GM10248 (cell line): Measurements from ENCODE around the gene CAPN13.
A peak's percentile ranks its signal among the peaks of the same experiment; 100 is the strongest.

ENCODE experiments used
- CTCF ChIA-PET: fragments of 300-600 bp; sonication (Branson Sonifier 250); formaldehyde crosslinking; extraction: SDS; loops from one replicate; lab custom pipeline; 2021; ENCODE audit warnings: antibody characterized with exemption; lab: Yijun Ruan, JAX
- POLR2A ChIA-PET: fragments of 350-650 bp; sonication (Branson Sonifier 250); formaldehyde crosslinking; extraction: SDS; loops from one replicate; lab custom pipeline; 2020; ENCODE audit warnings: antibody characterized with exemption; lab: Yijun Ruan, JAX
- DNase-seq: peaks from one replicate; pipeline ENCODE4 v3.0.0; 2012; ENCODE audit errors: extremely low spot score
- CTCF ChIP-seq: IDR thresholded peaks from 2 replicates; pipeline ENCODE4 v1.5.1; 2012; ENCODE audit warnings: mild to moderate bottlenecking, low read depth; ENCODE audit errors: extremely low read depth, missing control alignments, control extremely low read depth

Gene CAPN13

GRCh38 chr2:30717081-30717650 lies 90.1 kb downstream of the CAPN13 start:
- CTCF ChIA-PET: interaction anchor here (1.0 to 16.1 kb wide), 6 partner anchors 145 to 616 kb away, joined by 4 to 667 read pairs (median 48); no protein-coding TSS in a partner anchor
- no peak for DNase-seq
- no peak for TF ChIP-seq CTCF
- POLR2A ChIA-PET: interaction anchor here (0.5 kb wide), 1 partner anchor 486 kb away, joined by 5 read pairs; the partner anchor contains the start of gene LBH

GRCh38 chr2:30716123-30716900 lies 90.9 kb downstream of the CAPN13 start:
- no peak for TF ChIP-seq CTCF
- ChIA-PET POLR2A (no interaction called here), CTCF (interaction anchor here (1.3 to 16.1 kb wide), 6 partner anchors 15 to 615 kb away, joined by 4 to 667 read pairs (median 48); no protein-coding TSS in a partner anchor)
- DNase-seq: no peak

- DNase-seq: no peak
- no peak for TF ChIP-seq CTCF
- POLR2A ChIA-PET: no interaction called here
- CTCF ChIA-PET: interaction anchor here (0.6 to 16.1 kb wide), 16 partner anchors 8 to 812 kb away, joined by 3 to 667 read pairs (median 8); partner anchors contain the start of gene YPEL5
Observed at GRCh38 chr2:30714811-30715709, 92.2 kb downstream of the CAPN13 start.

GRCh38 chr2:30713698-30714097 lies 93.5 kb downstream of the CAPN13 start:
- TF ChIP-seq CTCF: no peak
- no peak for DNase-seq
- POLR2A ChIA-PET: interaction anchor here (0.6 kb wide), 1 partner anchor 630 kb away, joined by 3 read pairs; no protein-coding TSS in a partner anchor
- CTCF ChIA-PET: interaction anchor here (0.8 to 16.1 kb wide), 21 partner anchors 10 to 811 kb away, joined by 3 to 667 read pairs (median 7); partner anchors contain the start of gene YPEL5

- ChIA-PET POLR2A (interaction anchor here (0.5 to 1.1 kb wide), 4 partner anchors 88 to 546 kb away, joined by 3 to 4 read pairs (median 3); no protein-coding TSS in a partner anchor), CTCF (interaction anchor here (0.6 to 16.1 kb wide), 154 partner anchors 8 to 1595 kb away, joined by 3 to 667 read pairs (median 4); partner anchors contain the start of genes CAPN13, EHD3, LCLAT1 and YPEL5)
- peak; percentile 81 for DNase-seq
- peak; percentile 100 for TF ChIP-seq CTCF
Observed at GRCh38 chr2:30711646-30712085, 95.6 kb downstream of the CAPN13 start.
